ENCODE measurements around the gene ALPK1.
"Not testable (repeated sequence)": the region's sequence is repeated elsewhere in the genome, so short reads cannot be mapped to it uniquely, and the experiment has no call there.

The ALPK1 gene

DNA sequence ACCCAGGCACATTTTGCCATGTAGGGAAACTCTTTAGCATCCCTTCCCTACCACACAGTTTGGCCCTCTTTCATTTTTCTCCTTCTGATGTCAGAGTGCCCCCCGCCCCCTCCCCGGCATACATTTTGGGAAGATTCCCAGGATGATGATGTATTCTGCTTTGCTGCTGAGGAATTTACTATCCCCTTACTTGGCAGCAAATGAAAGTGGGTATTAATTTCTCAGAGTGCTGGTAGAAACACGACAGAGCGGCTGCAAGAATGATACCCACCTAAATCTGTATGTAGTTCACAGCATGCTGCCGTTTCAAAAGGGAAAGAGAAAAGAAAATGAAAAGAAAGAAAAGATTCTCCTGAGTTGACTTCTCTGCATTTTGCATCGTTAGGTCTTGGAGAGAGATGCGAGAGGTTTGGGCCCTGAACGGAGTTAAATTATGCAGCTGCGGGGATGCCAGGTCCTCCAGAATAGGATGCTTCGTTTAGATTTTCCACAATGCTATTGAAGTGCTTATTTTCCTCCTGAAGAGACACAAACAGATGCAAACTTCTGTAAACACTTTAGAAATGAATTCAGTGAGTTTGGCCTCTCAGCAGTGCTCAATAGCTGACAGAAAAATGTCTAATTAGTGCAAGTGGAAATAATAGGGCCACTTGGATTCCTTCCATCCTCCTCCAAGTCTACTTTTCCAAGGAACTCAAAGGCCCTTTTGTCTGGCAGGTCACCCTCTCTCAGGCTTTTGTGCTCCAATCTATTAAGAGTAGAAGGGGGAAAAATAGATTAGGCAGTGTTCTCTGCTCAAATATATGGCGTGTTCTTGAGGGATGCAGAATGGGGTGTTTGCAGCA lies 106.2 kb downstream of the ALPK1 start:
- no peak for DNase-seq
- TF ChIP-seq GATA1 (IDR thresholded peaks at IDR 0.05; ENCODE audit: low read depth, low read length) (no peak), POLR2A (IDR thresholded peaks at IDR 0.05; ENCODE audit: low read length) (no peak)

DNA sequence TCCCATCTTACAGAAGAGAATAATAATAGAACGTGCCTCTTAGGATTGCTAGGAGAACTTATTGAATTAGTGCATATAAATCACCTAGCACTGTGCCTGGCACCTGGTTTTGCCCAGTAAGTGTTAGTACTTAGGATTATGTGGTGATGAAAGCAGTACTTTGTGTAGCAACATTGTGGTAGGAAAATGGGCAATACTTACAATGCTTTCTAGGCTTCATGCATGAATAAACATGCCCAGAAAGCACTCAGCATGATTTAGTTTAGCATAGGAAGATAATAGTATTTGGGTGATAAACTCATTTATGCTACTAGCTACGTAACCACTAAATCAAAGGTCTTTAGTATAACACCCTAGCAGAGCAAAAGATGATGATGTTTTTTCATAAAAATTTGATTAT lies 113.2 kb downstream of the ALPK1 start:
- TF ChIP-seq GATA1 (IDR thresholded peaks at IDR 0.05; ENCODE audit: low read depth, low read length) (no peak), POLR2A (IDR thresholded peaks at IDR 0.05; ENCODE audit: low read length) (no peak)
- DNase-seq: no peak

DNA sequence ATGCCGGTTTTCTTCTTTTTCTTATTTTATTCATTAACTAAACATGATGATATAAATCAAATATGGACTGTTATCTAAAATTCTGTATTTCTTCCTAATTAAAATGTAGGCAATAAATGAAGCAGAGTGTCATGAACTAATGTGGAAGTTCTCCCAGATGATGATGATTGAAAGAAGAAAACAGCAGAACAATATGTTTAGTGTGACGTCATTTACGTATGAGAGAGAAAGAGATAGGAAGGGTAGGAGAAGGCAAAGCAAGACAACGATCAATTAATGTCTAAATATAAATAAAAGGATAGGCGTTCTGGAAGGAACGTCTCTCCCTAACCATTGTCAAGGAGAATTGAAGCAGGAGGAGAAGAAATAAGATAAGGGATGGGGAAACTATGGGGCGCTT lies 113.6 kb downstream of the ALPK1 start:
- TF ChIP-seq POLR2A (IDR thresholded peaks at IDR 0.05; ENCODE audit: low read length) (no peak), GATA1 (IDR thresholded peaks at IDR 0.05; ENCODE audit: low read depth, low read length) (no peak)
- DNase-seq: no peak

DNA sequence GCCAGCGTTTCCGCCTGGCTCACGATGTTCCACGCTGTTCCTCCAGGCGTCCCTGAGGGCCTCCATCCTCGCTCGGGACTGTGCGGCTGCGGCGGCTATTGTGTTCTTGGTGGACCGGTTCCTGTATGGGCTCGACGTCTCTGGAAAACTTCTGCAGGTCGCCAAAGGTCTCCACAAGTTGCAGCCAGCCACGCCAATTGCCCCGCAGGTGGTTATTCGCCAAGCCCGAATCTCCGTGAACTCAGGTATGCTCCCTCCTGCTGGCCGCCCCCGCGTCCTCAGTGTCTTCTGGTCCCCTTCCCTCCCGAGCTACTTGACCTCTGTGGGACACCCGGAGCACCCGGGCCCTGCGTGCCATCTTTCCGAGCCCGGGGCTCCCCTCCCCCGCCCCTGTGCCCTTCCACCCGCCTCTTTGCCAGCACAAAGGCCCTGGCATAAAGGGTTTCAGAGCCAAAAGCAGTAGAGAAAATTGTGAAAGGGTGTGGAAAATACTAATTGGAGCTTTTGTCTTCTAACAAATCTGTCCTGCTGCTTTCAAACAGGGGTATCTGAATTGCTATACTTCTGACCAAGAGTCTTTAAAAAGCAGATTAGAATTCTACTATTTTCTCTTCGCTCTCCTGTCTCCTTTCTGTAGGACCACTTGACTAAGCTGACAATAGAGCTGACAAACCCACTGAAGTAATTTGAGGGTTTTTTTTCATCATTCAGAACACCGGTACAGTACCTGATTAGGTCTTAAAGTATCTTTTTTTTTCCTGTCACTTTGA lies 114.8 kb downstream of the ALPK1 start:
- no peak for DNase-seq
- no peak for TF ChIP-seq POLR2A (IDR thresholded peaks at IDR 0.05; ENCODE audit: low read length)
- TF ChIP-seq GATA1 (IDR thresholded peaks at IDR 0.05; ENCODE audit: low read depth, low read length): no peak

GRCh38 chr4:112416464-112416863 lies 119.3 kb downstream of the ALPK1 start:
- TF ChIP-seq GATA1 (IDR thresholded peaks at IDR 0.05; ENCODE audit: low read depth, low read length) (no peak), POLR2A (IDR thresholded peaks at IDR 0.05; ENCODE audit: low read length) (no peak)
- no peak for DNase-seq

GRCh38 chr4:112418092-112418491 lies 120.9 kb downstream of the ALPK1 start:
- TF ChIP-seq GATA1 (IDR thresholded peaks at IDR 0.05; ENCODE audit: low read depth, low read length): no peak
- TF ChIP-seq POLR2A (IDR thresholded peaks at IDR 0.05; ENCODE audit: low read length): no peak
- DNase-seq: no peak

- no peak for TF ChIP-seq GATA1 (IDR thresholded peaks at IDR 0.05; ENCODE audit: low read depth, low read length)
- no peak for TF ChIP-seq POLR2A (IDR thresholded peaks at IDR 0.05; ENCODE audit: low read length)
- no peak for DNase-seq
Measured at GRCh38 chr4:112421911-112422310, 124.7 kb downstream of the ALPK1 start.

GRCh38 chr4:112422644-112423043 lies 125.5 kb downstream of the ALPK1 start:
- TF ChIP-seq POLR2A (IDR thresholded peaks at IDR 0.05; ENCODE audit: low read length) (no peak), GATA1 (IDR thresholded peaks at IDR 0.05; ENCODE audit: low read depth, low read length) (no peak)
- DNase-seq: no peak

- no peak for TF ChIP-seq GATA1 (IDR thresholded peaks at IDR 0.05; ENCODE audit: low read depth, low read length)
- TF ChIP-seq POLR2A (IDR thresholded peaks at IDR 0.05; ENCODE audit: low read length): no peak
- no peak for DNase-seq
Measured at GRCh38 chr4:112423591-112423990, 126.4 kb downstream of the ALPK1 start.

- no peak for DNase-seq
Measured at GRCh38 chr4:112425823-112426222, 128.7 kb downstream of the ALPK1 start.

GRCh38 chr4:112426416-112426815 lies 129.2 kb downstream of the ALPK1 start:
- TF ChIP-seq GATA1 (IDR thresholded peaks at IDR 0.05; ENCODE audit: low read depth, low read length) (no peak), POLR2A (IDR thresholded peaks at IDR 0.05; ENCODE audit: low read length) (no peak)
- DNase-seq: no peak

More at GRCh38 chr4:112425823-112426222, 128.7 kb downstream of the ALPK1 start:
- TF ChIP-seq GATA1 (IDR thresholded peaks at IDR 0.05; ENCODE audit: low read depth, low read length): no peak
- TF ChIP-seq POLR2A (IDR thresholded peaks at IDR 0.05; ENCODE audit: low read length): no peak

DNA sequence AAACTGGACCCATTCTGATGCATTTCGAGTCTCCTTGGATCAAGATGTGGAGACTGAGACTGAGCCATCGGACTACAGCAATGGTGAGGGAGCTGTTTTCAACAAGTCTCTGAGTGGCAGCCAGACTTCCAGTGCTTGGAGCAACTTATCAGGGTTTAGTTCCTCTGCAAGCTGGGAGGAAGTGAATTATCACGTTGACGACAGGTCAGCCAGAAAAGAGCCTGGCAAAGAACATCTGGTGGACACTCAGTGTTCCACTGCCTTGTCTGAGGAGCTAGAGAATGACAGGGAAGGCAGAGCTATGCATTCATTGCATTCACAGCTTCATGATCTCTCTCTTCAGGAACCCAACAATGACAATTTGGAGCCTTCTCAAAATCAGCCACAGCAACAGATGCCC lies 134.0 kb downstream of the ALPK1 start:
- DNase-seq: no peak
- no peak for TF ChIP-seq POLR2A (IDR thresholded peaks at IDR 0.05; ENCODE audit: low read length)

DNA sequence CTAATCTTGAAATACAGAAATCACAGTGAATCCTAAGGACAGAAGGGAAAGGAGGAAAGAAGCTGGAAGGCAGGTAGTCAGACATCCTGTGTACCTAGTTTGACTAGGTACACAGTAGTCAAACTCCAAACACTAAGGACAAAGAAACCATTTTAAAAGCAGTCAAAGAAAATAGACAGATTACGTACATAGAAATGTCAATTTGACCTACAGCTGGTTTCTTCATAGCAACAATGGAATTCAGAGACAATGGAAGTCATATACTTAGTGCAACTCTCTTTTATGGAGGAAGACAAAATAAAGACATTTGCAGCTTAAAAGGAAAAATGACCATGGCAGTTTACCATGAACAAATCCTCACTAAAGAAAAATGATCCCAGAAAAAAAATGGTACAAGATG lies 139.8 kb downstream of the ALPK1 start:
- TF ChIP-seq POLR2A (IDR thresholded peaks at IDR 0.05; ENCODE audit: low read length) (no peak), GATA1 (IDR thresholded peaks at IDR 0.05; ENCODE audit: low read depth, low read length) (no peak)
- no peak for DNase-seq

- DNase-seq: not testable (repeated sequence)
Measured at GRCh38 chr4:112442226-112442625, 145.1 kb downstream of the ALPK1 start.
